Measurements from ENCODE around the gene MGLL.

Gene MGLL

DNA sequence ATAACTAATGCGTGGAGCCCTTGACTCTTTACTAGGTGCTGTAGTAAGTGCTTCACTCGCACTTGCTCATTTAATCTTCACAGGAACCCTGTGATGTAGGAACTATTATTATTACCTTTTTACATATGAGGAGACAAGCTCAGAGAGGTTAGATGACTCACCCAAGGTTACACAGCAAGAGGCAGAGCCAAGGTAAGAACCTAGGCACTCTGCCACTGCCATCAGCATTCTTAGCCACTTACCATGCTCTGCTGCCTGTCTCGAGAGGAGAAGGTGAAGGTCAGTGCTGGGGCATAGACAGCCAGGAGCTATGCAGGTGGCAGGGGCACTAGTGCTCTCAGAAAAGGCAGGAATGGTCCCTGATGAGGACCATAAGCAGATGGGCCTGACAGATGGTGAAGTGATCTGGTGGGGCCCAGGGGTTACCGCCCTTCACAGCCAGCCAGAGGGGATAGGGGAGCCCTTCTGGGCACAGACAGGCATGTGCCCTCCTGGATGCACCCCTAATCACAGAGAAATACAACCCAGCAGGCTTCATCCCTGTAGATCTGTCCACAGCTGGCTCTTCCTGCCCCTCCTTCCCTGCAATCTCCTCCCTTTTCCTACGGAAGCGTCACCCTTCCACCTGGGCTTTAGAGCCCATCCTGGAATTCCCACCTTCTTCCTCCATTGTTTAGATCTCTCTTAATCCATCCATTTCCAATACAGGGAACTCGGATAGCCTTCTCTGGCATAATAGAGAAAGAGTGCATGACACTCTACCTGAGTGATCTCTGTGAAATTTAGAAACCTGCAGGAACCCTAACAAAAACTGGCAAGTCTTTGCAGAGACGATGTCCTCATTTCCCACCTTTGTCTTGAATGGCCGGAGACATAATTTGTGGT, 122.7 kb downstream of the MGLL start:
- no peak for DNase-seq

DNA sequence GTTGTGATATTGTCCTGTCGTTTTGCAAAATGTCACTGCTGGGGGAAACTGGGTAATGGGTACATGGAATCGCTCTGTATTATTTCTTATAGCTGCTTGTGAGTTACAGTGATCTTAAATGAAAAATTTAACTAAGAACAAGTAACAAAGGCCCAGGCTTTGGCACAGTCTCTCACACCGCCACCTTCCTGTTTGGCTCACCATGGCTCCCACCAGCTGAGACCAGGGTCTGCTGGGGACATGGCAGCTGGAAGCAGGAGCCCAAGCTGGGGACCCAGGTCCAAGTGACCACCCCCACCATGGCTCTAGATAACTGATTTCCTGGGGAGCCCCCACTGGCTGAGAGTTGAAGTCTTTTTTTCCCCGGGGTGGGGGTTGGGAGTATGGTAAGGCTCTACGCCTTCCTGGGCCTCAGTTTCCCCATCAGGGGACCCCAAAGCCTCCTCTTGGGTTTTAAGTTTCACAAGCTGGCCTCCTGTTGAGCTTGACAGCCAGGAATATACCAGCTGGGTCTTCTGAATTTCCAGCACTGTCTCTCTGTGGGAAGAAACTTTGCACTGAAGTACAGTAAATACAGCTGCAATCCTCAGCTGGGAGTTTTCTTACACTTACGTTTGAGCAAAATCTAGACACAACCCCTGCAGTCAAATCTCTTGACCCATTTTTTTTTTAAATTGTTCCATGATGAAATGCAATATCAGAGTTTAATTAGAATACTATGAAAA, 123.5 kb downstream of the MGLL start:
- no peak for DNase-seq

DNA sequence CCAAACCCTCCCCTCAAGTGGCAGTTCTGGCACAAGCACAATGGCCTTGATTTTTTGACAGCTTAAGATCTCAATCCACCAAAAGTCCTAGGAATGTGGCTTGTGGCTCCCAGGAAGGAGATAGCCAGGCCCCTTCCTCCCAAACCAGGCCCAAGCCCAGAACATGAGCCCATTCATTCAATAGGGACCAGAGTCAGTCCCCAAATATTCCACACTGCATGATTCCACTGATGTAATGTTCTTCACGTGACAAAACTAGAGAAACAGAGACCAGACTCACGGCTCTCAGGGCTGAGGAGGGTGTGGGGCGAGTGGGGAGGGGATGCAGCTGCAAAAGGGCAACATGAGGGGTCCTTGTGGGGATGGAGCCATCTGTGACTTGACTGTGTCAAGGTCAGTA, 124.0 kb downstream of the MGLL start:
- no peak for DNase-seq

DNA sequence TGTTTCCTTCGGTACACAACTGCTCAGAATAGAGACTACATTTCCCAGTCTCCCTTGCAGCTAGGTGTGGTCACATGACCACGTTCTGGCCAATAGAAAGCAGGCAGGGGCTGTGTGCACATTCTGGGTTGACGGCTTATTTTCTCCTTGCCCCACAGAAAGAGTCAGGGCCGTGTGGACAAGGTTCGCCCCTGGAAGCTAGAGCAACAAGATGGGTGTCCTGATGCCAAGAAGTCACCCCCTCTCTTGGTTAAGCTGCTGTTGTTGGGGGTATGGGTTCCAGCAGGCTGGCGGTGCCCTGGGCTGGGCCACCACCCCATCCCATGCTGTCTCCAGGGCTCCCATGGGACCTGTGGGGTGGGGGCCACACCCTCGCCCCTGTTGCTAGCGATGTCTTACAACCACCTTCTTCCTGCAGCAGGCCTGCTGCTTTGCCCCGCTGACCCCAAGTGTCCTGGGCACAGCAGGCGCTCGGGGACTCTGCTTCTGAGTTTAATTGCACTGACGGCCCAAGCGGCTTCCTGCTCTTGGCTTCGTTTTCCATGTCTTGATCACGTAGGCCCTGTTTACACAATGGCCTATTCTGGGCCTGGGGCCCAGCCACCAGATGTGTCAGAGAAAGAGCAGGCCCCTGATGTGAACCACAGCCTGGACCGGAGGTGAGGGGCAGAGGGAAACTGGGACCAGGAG, 124.6 kb downstream of the MGLL start:
- DNase-seq: no peak

DNA sequence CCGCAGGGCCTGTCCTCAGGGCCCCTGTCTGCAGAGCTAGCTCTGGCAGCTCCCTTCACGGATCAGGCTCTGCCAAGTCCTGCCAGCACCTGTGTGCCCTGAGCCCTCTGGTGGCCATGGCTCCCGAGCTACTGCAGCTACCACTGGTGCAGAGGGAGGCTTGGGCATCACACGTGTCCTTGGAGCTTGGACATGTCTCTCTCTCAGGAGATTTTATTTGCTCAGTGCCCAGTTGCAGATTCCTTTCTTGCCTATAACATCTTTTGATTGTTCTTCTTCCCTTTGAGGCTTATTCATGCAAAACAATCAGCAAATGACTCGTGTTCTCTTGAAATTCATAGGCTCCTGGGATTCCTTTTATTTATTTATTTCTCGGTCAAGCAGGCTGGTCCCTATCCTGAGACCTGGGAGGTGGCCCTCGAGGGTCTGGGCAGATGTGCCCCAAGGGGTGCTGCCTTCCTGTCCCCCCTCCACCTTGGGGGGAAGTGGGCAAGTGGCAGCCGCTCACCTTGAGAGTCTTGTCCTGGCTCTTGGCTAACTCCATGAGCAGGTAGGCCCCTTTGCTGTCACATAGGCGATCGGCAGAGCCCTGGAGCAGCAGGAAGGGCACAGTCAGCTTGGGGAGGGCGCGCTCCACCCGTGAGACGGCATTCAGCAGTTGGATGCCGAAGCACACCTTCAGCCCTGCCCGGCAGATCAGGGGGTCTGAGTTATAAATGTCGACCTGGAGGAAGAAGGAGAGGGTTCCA, 127.7 kb downstream of the MGLL start:
- peak; percentile 31 for DNase-seq

DNA sequence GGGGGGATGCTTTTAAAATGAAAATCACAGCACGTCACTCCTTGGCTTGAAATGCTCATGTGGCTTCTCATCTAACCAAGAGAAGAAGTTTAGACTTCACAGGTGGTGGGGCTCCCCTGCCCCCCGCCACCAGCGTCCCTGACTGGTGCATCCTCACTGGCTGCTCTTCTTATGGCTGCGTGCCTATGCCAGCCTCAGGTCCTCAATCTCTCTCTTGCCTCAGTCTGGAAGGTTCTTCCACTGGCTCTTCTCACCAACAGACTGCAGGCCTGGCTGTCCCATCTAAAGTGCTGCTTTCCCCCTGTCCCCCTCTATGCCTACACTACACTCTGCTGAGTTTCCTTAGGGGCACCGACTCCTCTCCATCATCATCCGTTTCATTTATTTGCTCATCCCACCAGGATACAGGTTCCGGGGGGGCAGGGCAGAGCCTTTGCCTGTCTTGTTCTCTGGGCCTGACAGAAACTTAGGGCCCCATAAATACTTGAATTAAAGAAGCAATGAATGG, 128.9 kb downstream of the MGLL start:
- no peak for DNase-seq

DNA sequence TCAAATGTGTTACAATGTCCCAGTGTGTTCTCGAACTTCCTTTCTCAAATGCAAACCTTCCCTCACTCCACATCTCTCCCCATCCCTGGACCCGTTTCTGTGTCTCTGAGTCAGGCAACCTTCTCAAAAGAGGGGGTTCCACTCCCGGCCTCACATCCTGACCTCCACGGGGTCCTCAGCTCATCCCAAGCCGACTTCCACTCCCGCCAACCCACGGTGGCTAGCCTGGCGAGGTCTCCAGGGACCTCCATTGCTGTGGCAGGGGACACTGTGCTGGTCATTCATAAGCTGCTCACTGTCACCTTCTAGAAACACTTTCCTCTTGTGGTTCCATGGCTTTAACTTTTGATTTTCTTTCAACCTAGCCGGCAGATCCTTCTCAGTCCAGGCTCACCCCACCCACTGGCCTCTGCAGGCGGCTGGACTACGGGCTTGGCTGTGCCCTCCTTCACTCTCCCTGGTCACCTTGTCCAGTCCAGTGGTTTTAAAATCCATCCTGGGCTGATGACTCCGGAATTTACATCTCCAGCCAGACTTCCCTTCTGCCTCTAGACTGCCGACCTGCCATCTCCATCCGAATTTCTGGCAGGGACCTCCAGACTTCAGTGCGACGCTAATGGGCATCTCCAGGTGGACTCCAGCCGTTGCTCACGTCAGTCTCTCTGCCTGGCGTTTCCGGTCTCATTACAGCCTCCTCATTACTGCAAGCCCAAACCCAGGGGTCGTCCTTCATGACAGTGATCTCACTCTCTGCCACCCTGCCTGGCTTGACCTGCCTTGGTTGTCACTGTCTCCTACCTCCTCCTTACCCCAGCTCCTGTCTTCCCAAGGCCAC, 129.6 kb downstream of the MGLL start:
- no peak for DNase-seq

DNA sequence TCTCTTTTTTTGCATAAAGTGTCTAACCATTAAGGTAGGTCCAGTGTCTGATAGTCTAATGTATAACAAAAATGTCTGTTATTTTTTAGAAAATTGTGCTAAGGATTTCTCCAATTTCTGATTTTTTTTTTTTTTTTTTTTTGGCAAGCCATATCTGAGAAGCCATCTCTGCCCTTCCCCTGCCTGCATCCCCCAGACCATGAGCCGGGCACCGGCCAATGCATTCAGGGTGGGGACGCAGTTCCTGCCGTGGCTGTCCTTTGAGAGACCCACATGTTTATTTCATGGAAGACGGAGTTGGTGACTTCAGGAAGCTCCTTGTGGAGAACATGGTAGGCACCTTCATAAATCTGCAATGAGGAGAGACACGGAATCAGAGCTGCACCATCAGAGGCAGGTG, 130.3 kb downstream of the MGLL start:
- no peak for DNase-seq

DNA sequence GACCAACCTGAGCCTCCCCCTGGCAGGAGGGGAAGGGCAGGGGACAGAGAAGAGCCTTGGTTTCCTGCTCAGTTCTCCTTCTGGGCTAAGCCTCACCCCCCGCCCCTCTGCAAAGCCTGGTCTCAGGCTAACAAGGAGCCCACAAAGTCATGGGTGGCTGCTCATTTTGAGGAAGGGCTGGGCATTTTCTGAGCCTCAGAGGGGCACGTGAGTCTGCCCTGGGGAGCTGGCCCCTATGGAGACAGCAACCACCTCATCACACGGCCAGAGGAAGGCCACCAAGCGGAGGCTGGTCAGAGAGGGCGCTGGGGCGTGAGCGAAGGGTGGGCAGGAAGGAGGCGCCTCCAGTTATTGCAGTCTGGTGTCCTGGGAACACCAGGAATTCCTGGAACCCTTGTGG, 130.8 kb downstream of the MGLL start:
- no peak for DNase-seq

DNA sequence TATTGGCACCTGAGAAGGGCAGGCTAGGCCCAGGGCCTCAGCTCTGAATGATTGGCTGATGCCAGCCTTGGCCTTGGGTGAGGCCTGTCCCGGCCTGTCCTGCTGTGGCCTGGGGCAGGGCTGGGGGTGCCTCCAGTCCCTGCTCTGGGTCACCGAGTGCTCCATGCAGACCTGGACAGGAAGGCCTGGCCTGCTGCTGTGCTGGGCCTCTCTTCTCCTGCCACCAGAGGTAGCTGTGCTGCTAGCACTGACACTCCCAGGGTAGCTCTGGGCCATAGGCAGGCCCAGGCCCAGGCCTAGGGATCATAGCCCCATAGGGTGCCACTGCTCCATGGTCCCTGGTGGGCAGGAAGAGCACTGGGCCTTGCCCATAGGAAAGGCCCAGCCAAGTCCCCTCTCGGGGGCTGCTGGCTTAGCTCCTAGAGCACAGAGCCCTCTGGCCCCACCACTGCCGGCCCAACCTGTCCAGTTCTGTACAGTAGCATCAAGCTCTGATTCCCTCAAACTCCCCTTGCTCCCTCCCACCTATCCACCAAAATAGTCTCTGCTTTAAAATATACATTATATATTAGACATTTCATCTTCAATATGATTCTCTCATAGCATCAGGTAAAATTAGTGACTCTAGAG, 131.4 kb downstream of the MGLL start:
- DNase-seq: no peak

DNA sequence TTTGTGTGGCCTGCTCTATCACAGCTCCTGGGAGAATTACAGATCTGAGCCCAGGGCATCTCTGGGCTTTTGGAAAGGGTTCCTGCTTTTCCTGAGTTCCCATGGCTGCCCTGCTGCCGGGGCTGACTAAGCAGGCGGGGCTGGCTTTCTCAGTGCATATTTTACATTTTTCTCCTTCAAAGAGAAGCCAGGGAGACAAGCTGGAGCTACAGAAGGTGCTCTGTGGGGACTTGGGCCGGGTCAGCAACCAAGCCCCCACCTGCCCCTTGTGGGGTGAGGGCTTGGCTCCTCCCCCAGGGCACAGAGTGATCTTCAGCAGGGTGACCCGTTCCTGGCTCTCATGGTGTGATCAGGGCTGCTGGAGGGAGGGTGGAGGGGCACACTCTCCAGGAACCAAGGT, 132.2 kb downstream of the MGLL start:
- no peak for DNase-seq

DNA sequence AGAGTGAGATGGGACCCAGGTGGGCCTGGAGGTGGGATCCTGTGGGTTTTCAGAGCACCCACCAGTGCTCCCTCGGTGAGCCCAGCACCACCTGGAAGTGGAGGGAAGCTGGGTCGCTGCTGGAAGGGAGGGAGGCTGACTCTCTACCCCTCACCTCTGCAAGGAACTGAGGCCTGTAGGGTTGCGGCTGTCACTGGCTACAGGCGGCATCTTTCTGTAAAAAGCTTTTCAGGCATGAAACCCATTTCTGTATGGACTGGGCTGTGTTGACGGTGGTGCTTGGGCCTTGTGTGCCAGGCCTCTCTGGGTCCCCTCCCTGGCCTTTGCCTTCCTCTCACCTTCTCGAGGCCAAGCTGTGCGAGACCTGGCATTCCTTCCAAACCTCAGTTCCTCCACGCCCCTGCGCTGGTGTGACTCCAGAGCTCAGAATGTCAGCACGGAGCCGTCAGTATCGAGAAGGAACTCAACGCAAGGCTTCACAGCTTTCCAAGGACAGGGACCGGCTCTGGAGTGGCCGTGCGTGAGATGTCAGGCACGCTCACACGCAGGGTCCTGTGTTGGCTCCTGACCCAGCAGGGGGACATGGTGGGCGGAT, 133.0 kb downstream of the MGLL start:
- DNase-seq: no peak

DNA sequence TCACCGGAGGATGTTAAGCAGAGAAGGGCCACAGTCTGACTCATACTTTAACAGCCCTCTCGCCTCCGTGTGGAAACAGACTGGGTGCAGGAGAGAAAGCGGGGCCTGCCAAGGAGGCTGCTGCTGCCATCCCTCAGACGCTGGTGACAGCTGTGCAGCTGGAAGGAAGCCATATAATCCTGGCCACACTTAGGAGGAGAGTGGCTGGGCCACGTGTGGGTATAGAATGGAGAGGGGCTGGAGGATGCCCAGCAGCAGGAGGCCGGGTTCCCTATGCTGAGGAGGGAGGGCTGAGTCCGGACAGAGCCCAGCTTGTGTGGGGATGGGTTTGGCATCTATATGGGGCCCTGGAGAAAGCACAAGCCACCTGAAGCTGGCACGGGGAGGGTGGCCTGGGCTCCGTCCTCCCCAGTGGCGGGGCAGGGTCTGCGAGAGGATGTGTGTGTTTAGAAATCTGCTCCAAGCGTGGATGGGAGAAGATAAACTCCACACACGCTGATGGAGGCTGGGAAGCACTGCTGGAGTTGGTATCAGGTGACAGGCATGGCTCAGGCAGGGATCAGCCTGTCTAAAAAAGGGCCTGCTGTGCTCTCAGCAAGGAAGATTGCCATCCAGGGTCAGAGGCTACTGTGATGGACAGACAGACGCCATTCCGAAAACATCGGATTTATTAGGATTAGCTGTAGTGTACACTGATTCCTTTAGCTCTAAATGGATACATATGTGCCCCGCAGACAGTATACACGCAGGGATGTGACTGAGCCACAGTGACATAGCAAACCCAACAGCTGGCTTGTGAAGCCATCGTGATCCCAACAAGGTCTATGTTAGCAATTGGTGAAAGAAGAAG, 133.7 kb downstream of the MGLL start:
- no peak for DNase-seq

DNA sequence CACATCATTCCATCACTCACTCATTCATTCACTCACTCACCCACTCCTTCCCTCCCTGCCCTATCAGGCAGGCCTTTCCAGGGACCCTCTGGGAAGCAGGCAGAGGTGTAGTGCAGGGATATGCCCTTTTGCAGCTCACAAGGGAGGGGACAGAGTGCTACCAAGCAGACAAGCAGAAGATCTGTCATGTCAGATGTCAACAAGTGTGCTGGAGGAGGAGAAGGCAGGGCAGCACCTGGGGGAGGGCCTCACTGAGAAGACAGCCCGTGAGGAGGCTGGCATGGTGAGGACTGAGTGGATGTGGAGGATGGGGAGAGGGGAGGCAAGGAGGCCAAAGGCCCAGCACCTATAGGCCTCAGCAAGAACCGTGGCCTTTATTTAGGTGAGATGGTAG, 134.3 kb downstream of the MGLL start:
- DNase-seq: no peak

DNA sequence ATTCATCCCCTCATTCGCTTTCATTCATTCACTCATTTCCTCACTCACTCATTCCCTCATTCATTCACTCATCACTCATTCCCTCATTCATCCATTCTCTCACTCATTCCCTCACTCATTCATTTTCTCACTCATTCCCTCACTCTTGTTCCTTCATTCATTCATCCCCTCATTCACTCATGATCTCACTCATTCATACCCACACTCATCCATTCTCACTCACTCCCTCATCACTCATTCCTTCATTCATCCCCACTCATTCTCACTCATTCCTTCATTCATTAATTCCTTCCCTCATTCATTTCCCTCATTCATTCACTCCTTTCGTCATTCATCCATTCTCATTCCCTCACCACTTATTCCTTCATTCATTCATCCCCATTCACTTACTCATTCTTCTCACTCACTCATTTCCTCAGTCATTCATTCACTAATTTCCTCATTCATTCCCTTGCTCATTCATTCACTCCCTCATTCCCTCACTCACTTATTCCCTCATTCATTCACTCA, 135.0 kb downstream of the MGLL start:
- DNase-seq: no peak

DNA sequence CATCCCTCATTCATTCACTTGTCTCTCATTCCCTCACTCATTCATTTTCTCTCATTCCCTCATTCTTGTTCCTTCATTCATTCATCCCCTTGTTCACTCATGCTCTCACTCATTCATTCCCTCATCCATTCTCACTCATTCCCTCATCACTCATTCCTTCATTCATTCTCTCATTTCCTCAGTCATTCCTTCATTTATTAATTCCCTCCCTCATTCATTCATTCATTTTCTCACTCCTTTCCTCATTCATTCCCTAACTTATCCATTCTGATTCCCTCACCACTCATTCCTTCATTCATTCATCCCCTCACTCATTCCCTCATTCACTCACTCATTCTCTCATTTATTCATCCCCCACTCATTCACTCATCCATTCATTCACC, 135.8 kb downstream of the MGLL start:
- DNase-seq: no peak

DNA sequence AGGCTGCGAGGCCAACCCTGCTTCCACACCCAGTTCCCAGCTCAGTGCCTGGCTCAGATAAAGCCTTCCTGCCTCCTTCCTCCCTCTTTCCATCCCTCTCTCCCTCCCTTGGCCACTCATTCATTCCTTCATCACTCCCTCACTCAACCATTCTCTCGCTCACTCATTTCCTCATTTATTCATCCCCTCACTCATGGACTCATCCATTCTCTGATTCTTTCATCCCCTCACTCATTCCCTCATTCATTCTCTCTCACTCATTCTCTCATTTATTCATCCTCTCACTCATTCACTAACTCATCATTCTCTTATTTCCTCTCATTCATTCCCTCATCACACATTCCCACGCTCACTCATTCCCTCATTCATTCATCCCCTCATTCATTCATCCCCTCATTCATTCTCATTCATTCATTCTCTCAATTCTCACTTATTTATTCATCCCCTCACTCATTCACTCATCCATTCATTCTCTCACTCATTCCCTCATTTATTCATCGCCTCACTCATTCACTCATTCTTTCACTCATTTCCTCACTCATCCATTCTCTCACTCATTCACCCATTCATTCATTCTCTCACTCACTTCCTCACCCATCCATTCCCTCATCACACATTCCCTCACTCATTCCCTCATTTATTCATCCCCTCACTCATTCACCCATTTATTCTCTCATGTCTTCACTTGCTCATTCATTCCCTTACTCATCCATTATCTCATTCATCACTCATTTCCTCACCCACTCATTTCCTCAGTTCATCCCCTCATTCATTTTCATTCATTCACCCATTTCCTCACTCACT, 136.4 kb downstream of the MGLL start:
- DNase-seq: no peak

DNA sequence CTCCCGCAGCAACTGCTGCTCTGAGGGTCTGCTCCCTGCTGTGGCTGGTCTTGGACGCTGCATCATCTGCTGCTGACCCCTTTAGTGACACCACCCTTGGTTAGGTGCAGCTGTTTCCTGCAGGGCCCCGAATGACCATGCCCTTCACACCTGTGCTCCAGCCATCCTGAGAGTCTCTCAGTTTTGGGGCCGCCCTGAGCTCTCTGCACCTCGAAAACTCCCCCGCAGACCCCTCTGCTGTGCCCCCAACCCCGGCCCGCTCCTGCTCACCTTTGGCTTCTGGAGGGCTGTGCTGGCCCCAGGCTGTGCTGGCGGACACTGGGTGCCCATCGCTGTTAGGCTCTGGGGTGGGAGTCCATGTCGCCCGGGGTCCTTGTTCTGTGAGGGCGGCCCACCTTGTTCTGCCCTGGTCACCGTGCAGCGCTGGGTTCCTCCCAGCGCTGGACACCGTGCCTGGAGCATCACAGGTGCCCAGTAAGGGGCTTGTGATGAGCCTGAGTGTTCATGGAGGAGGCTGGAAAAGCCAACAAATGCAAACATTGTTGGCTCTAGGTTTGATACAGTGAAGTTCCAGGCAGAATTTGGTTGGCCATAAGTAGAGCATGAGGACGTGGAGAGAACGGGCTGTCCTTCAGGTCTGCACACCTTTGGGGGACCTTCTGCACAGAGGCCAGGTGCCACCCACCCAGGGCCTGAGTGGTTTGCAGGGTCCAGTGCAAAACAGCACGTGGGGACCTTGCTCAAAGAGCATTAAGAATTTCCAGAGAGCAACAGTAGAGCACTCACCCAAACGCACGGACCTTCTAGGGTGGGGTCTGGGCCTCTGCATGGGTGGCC, 137.2 kb downstream of the MGLL start:
- no peak for DNase-seq
